ENCODE results near the gene UPK1B.
"Not testable (repeated sequence)": the region's sequence is repeated elsewhere in the genome, so short reads cannot be mapped to it uniquely, and the experiment has no call there.

DNA sequence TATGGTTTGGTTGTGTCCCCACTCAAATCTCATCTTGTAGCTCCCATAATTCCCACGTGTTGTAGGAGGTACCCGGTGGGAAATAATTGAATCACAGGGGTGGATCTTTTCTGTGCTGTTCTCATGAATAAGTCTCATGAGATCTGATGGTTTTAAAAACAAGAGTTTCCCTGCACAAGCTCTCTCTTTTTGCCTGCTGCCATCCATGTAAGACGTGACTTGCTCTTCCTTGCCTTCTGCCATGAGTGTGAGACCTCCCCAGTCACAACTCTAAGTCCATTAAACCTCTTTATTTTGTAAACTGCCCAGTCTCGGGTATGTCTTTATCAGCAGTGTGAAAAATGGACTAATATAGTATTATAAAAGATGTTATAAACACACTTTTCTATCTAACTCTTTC lies 34.0 kb upstream of the UPK1B start:
- TF ChIP-seq, protein P1, sequence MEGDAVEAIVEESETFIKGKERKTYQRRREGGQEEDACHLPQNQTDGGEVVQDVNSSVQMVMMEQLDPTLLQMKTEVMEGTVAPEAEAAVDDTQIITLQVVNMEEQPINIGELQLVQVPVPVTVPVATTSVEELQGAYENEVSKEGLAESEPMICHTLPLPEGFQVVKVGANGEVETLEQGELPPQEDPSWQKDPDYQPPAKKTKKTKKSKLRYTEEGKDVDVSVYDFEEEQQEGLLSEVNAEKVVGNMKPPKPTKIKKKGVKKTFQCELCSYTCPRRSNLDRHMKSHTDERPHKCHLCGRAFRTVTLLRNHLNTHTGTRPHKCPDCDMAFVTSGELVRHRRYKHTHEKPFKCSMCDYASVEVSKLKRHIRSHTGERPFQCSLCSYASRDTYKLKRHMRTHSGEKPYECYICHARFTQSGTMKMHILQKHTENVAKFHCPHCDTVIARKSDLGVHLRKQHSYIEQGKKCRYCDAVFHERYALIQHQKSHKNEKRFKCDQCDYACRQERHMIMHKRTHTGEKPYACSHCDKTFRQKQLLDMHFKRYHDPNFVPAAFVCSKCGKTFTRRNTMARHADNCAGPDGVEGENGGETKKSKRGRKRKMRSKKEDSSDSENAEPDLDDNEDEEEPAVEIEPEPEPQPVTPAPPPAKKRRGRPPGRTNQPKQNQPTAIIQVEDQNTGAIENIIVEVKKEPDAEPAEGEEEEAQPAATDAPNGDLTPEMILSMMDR (IDR thresholded peaks at IDR 0.05; ENCODE audit: low read depth, low read length, missing input control): not testable (repeated sequence)
- TF ChIP-seq RXRA (IDR thresholded peaks at IDR 0.05); JUND (IDR thresholded peaks at IDR 0.05); TAF1 (conservative IDR thresholded peaks at IDR 0.05); EGR1 (IDR thresholded peaks at IDR 0.05; ENCODE audit: low read depth in 2 of 2): not testable (repeated sequence)
